ENCODE results near the gene TAF13.
"Not testable (repeated sequence)": the region's sequence is repeated elsewhere in the genome, so short reads cannot be mapped to it uniquely, and the experiment has no call there.

Gene TAF13

DNA sequence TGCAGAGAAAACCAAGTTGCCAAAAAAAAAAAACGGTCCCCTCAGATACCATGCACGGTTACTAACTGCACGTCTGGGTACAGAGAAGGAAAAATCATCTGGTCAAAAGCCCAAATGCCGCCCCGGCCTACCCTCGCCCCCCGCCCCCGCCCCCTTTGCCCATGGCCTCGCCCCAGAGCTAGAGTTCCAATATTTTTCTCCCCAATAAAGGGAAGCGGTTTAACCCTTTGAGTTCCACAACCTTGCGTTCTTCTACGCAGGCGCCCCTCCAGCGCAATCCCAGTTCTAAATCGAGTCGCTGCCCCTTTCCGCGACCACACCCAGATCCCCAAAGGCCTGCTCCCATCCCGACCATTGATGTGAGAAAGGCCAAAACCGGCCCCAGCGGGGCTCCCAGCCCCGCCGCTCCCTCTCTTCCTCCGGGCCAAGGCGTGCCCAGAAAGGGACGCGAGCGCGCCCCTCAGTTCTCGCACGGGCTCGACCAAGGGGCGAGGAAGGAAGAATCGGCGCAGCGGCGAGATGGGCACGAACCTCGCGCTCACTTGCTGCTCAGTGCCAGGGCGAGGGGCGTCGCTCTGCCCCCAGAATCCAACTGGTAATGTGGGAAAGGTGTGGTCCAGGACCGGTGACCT lies 34.7 kb downstream of the TAF13 start:
- no peak for DNase-seq

GRCh38 chr1:109040627-109040988 lies 35.2 kb downstream of the TAF13 start:
- in situ Hi-C loops (cut with HindIII; ENCODE audit: low pct_ligation_motif_present, low sequenced_read_pairs), result no loop called here
- H3K27me3 ChIP-seq (replicated peaks), result no peaks in the 10 kb centered on the region
- H3K27ac ChIP-seq, result no peak overlapping the region
- TF ChIP-seq, protein P1, sequence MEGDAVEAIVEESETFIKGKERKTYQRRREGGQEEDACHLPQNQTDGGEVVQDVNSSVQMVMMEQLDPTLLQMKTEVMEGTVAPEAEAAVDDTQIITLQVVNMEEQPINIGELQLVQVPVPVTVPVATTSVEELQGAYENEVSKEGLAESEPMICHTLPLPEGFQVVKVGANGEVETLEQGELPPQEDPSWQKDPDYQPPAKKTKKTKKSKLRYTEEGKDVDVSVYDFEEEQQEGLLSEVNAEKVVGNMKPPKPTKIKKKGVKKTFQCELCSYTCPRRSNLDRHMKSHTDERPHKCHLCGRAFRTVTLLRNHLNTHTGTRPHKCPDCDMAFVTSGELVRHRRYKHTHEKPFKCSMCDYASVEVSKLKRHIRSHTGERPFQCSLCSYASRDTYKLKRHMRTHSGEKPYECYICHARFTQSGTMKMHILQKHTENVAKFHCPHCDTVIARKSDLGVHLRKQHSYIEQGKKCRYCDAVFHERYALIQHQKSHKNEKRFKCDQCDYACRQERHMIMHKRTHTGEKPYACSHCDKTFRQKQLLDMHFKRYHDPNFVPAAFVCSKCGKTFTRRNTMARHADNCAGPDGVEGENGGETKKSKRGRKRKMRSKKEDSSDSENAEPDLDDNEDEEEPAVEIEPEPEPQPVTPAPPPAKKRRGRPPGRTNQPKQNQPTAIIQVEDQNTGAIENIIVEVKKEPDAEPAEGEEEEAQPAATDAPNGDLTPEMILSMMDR (IDR thresholded peaks at IDR 0.05; ENCODE audit: low read depth, low read length, missing control alignments), result no peak
- no peaks in the 10 kb centered on the region for H3K36me3 ChIP-seq (replicated peaks)
- DNase-seq, result no peak
- peak overlapping the region; percentile 91 for H3K4me3 ChIP-seq (ENCODE audit: low read depth, low read length)

More for the DNA sequence above, 34.7 kb downstream of the TAF13 start:
- Histone ChIP-seq H3K4me3 (ENCODE audit: low read depth, low read length) (peak overlapping the region; percentile 91), H3K36me3 (replicated peaks) (no peaks in the 10 kb centered on the region), H3K27me3 (replicated peaks) (no peaks in the 10 kb centered on the region), H3K27ac (peak overlapping the region; percentile 85)
- TF ChIP-seq, protein P1 (IDR thresholded peaks at IDR 0.05; ENCODE audit: low read depth, low read length, missing control alignments), result no peak
- in situ Hi-C loops (cut with HindIII; ENCODE audit: low pct_ligation_motif_present, low sequenced_read_pairs), result no loop called here

DNA sequence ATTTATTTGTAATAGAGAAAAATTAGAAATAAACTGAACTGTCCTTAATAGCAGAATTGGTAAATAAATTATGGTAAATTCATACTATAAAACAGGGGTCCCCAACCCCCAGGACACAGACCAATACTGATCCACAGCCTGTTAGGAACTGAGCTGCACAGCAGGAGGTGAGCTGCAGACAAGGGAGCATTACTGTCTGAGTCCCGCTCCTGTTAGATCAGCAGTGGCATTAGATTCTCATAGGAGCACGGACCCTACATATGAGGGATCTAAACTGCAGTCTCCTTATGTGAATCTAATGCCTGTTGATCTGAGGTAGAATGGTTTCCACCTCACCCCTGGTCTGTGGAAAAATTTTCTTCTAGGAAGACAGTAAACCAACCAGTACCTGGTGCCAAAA lies 41.4 kb downstream of the TAF13 start:
- Histone ChIP-seq H3K4me3 (ENCODE audit: low read depth, low read length) (no peak overlapping the region), H3K27ac (no peak overlapping the region), H3K27me3 (replicated peaks) (no peaks in the 10 kb centered on the region), H3K36me3 (replicated peaks) (no peaks in the 10 kb centered on the region)
- TF ChIP-seq, protein P1 (IDR thresholded peaks at IDR 0.05; ENCODE audit: low read depth, low read length, missing control alignments), result no peak
- in situ Hi-C loops (cut with HindIII; ENCODE audit: low pct_ligation_motif_present, low sequenced_read_pairs), result no loop called here
- no peak for DNase-seq

DNA sequence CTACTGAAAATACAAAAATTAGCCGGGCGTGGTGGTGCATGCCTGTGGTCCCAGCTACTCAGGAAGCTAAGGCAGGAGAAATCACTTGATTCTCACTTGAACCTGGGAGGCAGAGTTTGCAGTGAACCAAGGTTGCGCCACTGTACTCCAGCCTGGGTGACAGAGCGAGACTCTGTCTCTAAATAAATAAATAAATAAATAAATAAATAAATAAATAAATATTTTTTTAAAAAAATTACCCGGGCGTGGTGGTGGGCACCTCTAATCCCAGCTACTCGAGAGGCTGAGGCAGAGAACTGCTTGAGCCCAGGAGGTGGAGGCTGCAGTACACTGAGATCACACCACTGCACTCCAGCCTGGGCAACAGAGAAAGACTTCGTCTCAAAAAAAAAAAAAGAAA lies 46.3 kb downstream of the TAF13 start:
- DNase-seq; H3K36me3 ChIP-seq (replicated peaks); H3K27ac ChIP-seq; H3K27me3 ChIP-seq (replicated peaks); H3K4me3 ChIP-seq (ENCODE audit: low read depth, low read length); in situ Hi-C loops (cut with HindIII; ENCODE audit: low pct_ligation_motif_present, low sequenced_read_pairs): not testable (repeated sequence)

DNA sequence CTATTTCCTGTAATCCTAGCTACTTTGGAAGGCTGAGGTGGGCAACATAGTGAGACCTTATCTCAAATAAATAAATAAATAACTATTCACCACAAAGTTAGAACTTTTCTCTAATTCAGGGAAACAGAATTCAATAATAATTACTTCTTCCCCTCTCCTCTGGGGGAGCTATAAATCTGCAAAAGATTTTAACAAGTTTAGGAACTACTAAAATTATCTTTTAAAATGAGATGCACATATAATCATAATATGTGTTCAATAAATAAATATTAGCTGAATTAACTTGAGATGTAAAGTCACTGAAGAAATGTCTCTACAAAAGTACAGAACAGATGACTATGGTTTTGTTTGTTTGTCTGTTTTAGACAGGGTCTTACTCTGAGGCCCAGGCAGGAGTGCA lies 48.0 kb downstream of the TAF13 start:
- in situ Hi-C loops (cut with HindIII; ENCODE audit: low pct_ligation_motif_present, low sequenced_read_pairs), result no loop called here
- H3K36me3 ChIP-seq (replicated peaks), result no peaks in the 10 kb centered on the region
- H3K4me3 ChIP-seq (ENCODE audit: low read depth, low read length), result no peak overlapping the region
- TF ChIP-seq, protein P1 (IDR thresholded peaks at IDR 0.05; ENCODE audit: low read depth, low read length, missing control alignments), result no peak
- no peak overlapping the region for H3K27ac ChIP-seq
- no peaks in the 10 kb centered on the region for H3K27me3 ChIP-seq (replicated peaks)
- DNase-seq, result no peak

GRCh38 chr1:109025694-109026093 lies 50.1 kb downstream of the TAF13 start:
- no peak overlapping the region for H3K4me3 ChIP-seq (ENCODE audit: low read depth, low read length)
- TF ChIP-seq, protein P1 (IDR thresholded peaks at IDR 0.05; ENCODE audit: low read depth, low read length, missing control alignments), result no peak
- in situ Hi-C loops (cut with HindIII; ENCODE audit: low pct_ligation_motif_present, low sequenced_read_pairs), result no loop called here

More at GRCh38 chr1:109025694-109026093, 50.1 kb downstream of the TAF13 start:
- H3K27ac ChIP-seq, result no peak overlapping the region
- no peaks in the 10 kb centered on the region for H3K36me3 ChIP-seq (replicated peaks)
- no peaks in the 10 kb centered on the region for H3K27me3 ChIP-seq (replicated peaks)
- DNase-seq, result no peak
